Fibroblast of the aortic adventitia (primary cell): ENCODE data around the gene MAP3K7CL. TPM values are rescaled to one million over a fixed set of nuclear protein-coding genes. Genes with fewer than 3 reads are reported as not detected.

Experiments used
- DNase-seq: peaks from one replicate; pipeline ENCODE4 v3.0.0-alpha.2; 2010; ENCODE audit warnings: low read depth
- H3K4me3 ChIP-seq: 2 replicates; pipeline ENCODE4 v1.5.1; 2011; ENCODE audit warnings: low read depth, mild to moderate bottlenecking, control low read depth, low read length, moderate library complexity
- CTCF ChIP-seq: IDR thresholded peaks from 2 replicates; pipeline ENCODE4 v1.5.1; 2011; ENCODE audit warnings: mild to moderate bottlenecking, low read length, control low read depth, inconsistent platforms; ENCODE audit not compliant: insufficient read depth
- total RNA-seq: library from RNA; depleted of rRNA; stranded (reverse); fragments of >200 nt; gene quantifications from 2 replicates; pipeline ENCODE4 v1.2.3, GENCODE V29; 2012; ENCODE audit warnings: low replicate concordance

The MAP3K7CL gene
- total RNA-seq, 1 donor: 18.7 TPM

GRCh38 chr21:29196670-29197191 is 66.3 kb downstream of the MAP3K7CL start:
- TF ChIP-seq CTCF: no peak
- no peak for DNase-seq
- H3K4me3 ChIP-seq: no peak overlapping the region

GRCh38 chr21:29201186-29201585 is 70.7 kb downstream of the MAP3K7CL start:
- TF ChIP-seq CTCF: no peak
- H3K4me3 ChIP-seq: no peak overlapping the region
- no peak for DNase-seq

GRCh38 chr21:29205009-29205408 is 74.6 kb downstream of the MAP3K7CL start:
- no peak overlapping the region for H3K4me3 ChIP-seq
- no peak for TF ChIP-seq CTCF
- no peak for DNase-seq

- H3K4me3 ChIP-seq: no peak overlapping the region
- DNase-seq: no peak
- TF ChIP-seq CTCF: no peak
These were observed 75.5 kb downstream of the MAP3K7CL start for GRCh38 chr21:29205988-29206387.

DNA sequence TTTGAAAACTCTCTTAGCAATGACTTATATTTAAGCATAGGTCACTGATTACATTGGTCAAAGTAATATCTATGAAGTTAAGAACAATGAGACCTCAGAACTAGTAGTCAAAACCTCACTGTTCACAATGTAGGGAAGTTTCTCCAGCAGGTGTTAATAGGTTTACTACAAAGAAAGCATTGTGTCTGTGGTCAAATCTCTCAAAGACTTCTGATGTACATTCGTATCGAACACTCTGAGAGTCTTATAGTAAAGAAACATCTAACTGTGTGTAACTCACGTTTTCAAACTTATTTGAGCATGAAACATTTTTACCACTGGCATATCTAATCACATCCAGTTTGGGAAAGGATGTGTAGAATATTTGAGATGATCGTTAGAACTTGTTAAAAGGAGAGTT is 76.0 kb downstream of the MAP3K7CL start:
- TF ChIP-seq CTCF: no peak
- no peak for DNase-seq
- H3K4me3 ChIP-seq: no peak overlapping the region

DNA sequence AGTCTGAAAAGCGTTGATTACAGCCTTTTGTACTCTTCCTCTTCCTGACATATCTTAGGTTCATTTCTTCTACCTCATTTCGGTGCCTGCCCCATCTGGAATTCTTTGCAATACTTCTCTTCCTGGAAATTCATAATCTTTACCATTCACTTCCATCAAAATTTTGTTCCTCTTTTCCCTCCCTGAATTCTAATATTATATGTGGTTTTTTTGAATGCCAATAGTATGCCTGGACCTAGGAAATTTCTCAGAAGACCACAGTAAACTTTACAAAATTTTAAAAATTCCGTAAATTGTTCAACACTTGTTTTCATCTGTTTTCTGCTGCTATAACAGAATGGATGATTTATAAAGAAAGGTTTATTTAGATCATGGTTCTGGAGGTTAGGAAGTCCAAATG is 76.8 kb downstream of the MAP3K7CL start:
- no peak for TF ChIP-seq CTCF
- H3K4me3 ChIP-seq: no peak overlapping the region
- DNase-seq: no peak

- peak overlapping the region; percentile 3 for H3K4me3 ChIP-seq
- no peak for DNase-seq
- no peak for TF ChIP-seq CTCF
These were observed 77.7 kb downstream of the MAP3K7CL start for GRCh38 chr21:29208044-29208681.
